Fibroblast of lung (primary cell): ENCODE data around the gene CFAP57.

Source experiments
- CTCF ChIP-seq, 2 donors: IDR thresholded peaks in 1 of 2; conservative IDR thresholded peaks in 1 of 2; 1 replicate in 1 of 2; 2 replicates in 1 of 2; pipeline ENCODE4 v1.5.1; 2011 to 2012; ENCODE audit warnings: low read length in 2 of 2, control low read depth in 1 of 2, inconsistent platforms in 1 of 2, low read depth in 1 of 2, mild to moderate bottlenecking in 1 of 2
- EZH2 ChIP-seq: IDR thresholded peaks from 2 replicates; pipeline ENCODE4 v1.5.1; 2012; ENCODE audit warnings: low read length, control low read depth, mild to moderate bottlenecking; ENCODE audit errors: missing control alignments

GRCh38 chr1:43255438-43256210 is 83.5 kb downstream of the CFAP57 start:
- TF ChIP-seq CTCF (conservative IDR thresholded peaks at IDR 0.05 in 1 of 2, IDR thresholded peaks at IDR 0.05 in 1 of 2; ENCODE audit: low read depth in 1 of 2, low read length in 2 of 2) = no peak
- TF ChIP-seq EZH2 = no peak
